Mesendoderm (in vitro differentiated cells): ENCODE results near the gene CMIP.

Experiments used
- DNase-seq: peaks from one replicate; pipeline ENCODE4 v3.0.0; 2013
- H2AK5ac ChIP-seq: 2 replicates; pipeline ENCODE4 v1.6.1; 2013; ENCODE audit warnings: low read length, inconsistent platforms
- H2BK120ac ChIP-seq: 2 replicates; pipeline ENCODE4 v1.6.1; 2013; ENCODE audit warnings: low read depth, mild to moderate bottlenecking, low read length, moderate library complexity, mixed read lengths
- H2BK15ac ChIP-seq: replicated peaks from 2 replicates; pipeline ENCODE4 v1.6.1; 2013; ENCODE audit warnings: low read depth, mild to moderate bottlenecking, moderate library complexity
- H2BK5ac ChIP-seq: 2 replicates; pipeline ENCODE4 v1.6.1; 2013; ENCODE audit warnings: low read length, inconsistent platforms
- H3K18ac ChIP-seq: 2 replicates; pipeline ENCODE4 v1.6.1; 2013; ENCODE audit warnings: mild to moderate bottlenecking, low read length, mixed read lengths
- H3K23ac ChIP-seq: one replicate; pipeline ENCODE4 v1.6.1; 2013; ENCODE audit warnings: low read length
- H3K27ac ChIP-seq: 2 replicates; pipeline ENCODE4 v1.5.1; 2013; ENCODE audit warnings: low read depth, mild to moderate bottlenecking, inconsistent platforms, low read length, moderate library complexity
- H3K27me3 ChIP-seq: 2 replicates; pipeline ENCODE4 v1.6.1; 2013; ENCODE audit warnings: low read length, control low read depth, mild to moderate bottlenecking, inconsistent platforms; ENCODE audit not compliant: insufficient read depth, poor library complexity
- H3K36me3 ChIP-seq: 2 replicates; pipeline ENCODE4 v1.6.1; 2013; ENCODE audit warnings: low read length, inconsistent platforms; ENCODE audit not compliant: control insufficient read depth, insufficient read depth
- H3K4ac ChIP-seq: one replicate; pipeline ENCODE4 v1.6.1; 2013; ENCODE audit warnings: low read depth, mild to moderate bottlenecking, low read length, moderate library complexity
- H3K4me1 ChIP-seq: 2 replicates; pipeline ENCODE4 v1.6.1; 2013; ENCODE audit warnings: low read depth, low read length, inconsistent platforms; ENCODE audit not compliant: control insufficient read depth
- H3K4me2 ChIP-seq: 2 replicates; pipeline ENCODE4 v1.6.1; 2013; ENCODE audit warnings: low read length
- H3K4me3 ChIP-seq: 2 replicates; pipeline ENCODE4 v1.5.1; 2013; ENCODE audit warnings: mild to moderate bottlenecking, low read length
- H3K56ac ChIP-seq: one replicate; pipeline ENCODE4 v1.6.1; 2013; ENCODE audit warnings: low read length
- H3K79me1 ChIP-seq: 2 replicates; pipeline ENCODE4 v1.6.1; 2013; ENCODE audit warnings: low read length, inconsistent platforms
- H3K79me2 ChIP-seq: 2 replicates; pipeline ENCODE4 v1.6.1; 2013; ENCODE audit warnings: mild to moderate bottlenecking, low read length; ENCODE audit not compliant: control insufficient read depth, insufficient read depth
- H3K9ac ChIP-seq: 2 replicates; pipeline ENCODE4 v1.6.1; 2013; ENCODE audit warnings: low read length, inconsistent platforms
- H4K5ac ChIP-seq: one replicate; pipeline ENCODE4 v1.6.1; 2013; ENCODE audit warnings: low read length
- H4K8ac ChIP-seq: one replicate; pipeline ENCODE4 v1.6.1; 2013; ENCODE audit warnings: low read depth, mild to moderate bottlenecking, control low read depth, low read length, moderate library complexity
- WGBS: extraction: QIAGEN DNeasy Blood & Tissue Kit; methylation state at CpG from one replicate; pipeline ENCODE4 v1.1.7; 2013; ENCODE audit warnings: low lambda C conversion rate, missing lambda C conversion rate; ENCODE audit not compliant: insufficient coverage; ENCODE audit errors: extremely low coverage; 5-methylcytosine and 5-hydroxymethylcytosine counted together

CMIP gene

DNA sequence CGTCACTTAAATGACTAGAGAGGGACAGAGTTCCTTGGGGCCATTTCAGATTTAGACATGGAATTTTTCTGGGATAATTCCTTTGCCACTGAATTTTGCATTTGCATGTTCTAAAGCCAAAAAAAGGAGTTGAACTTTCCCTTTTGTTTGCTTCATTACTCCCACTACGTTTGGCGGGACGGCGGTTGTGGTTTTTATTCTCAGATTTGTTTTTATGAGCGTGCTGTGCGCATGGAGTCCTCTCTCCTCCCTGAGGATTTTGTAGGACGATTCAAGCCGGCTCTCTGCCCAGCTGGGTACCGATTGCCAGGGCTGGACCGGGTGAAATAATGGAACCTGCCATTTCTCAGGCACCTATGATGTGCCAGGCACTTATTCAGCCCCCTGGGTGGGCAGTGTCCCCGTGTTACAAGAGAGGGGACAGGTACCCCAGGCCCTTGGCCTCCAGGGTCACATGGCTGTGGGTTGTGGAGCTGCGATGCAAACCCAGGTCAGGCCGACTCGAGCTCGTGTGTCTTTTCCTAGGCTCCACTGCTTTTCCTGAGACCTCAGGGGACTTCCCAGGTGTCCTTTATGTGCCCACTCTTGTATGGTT, 18.8 kb downstream of the CMIP start:
- H3K4me1 ChIP-seq: peaks cover 10% of the 10 kb centered on the region
- no peak overlapping the region for H3K4ac ChIP-seq
- H3K36me3 ChIP-seq: no peaks in the 10 kb centered on the region
- peaks cover 88% of the 10 kb centered on the region for H3K79me2 ChIP-seq
- H3K18ac ChIP-seq: no peak overlapping the region
- H4K5ac ChIP-seq: no peak overlapping the region
- no peak for DNase-seq
- H3K4me2 ChIP-seq: no peak overlapping the region
- no peak overlapping the region for H2BK5ac ChIP-seq
- no peak overlapping the region for H3K4me3 ChIP-seq
- H3K27ac ChIP-seq: no peak overlapping the region
- peaks cover 65% of the 10 kb centered on the region for H3K79me1 ChIP-seq
- no peak overlapping the region for H2BK15ac ChIP-seq
- no peaks in the 10 kb centered on the region for H3K27me3 ChIP-seq
- no peak overlapping the region for H3K23ac ChIP-seq
- WGBS: no CpG with 5 or more reads among the region's 16 CpGs
- H3K56ac ChIP-seq: no peak overlapping the region
- no peak overlapping the region for H2BK120ac ChIP-seq
- no peak overlapping the region for H4K8ac ChIP-seq
- H2AK5ac ChIP-seq: no peak overlapping the region
- H3K9ac ChIP-seq: no peak overlapping the region

- DNase-seq: no peak
- H2AK5ac ChIP-seq: no peak overlapping the region
- WGBS: no CpG with 5 or more reads among the region's 5 CpGs
- no peak overlapping the region for H3K27ac ChIP-seq
- no peak overlapping the region for H3K23ac ChIP-seq
- no peak overlapping the region for H2BK15ac ChIP-seq
- H3K4ac ChIP-seq: no peak overlapping the region
- peaks cover 10% of the 10 kb centered on the region for H3K4me1 ChIP-seq
- H2BK5ac ChIP-seq: no peak overlapping the region
- no peak overlapping the region for H3K18ac ChIP-seq
- no peak overlapping the region for H3K4me3 ChIP-seq
- H4K8ac ChIP-seq: no peak overlapping the region
- no peak overlapping the region for H3K4me2 ChIP-seq
- H3K27me3 ChIP-seq: no peaks in the 10 kb centered on the region
- no peak overlapping the region for H3K9ac ChIP-seq
- H2BK120ac ChIP-seq: no peak overlapping the region
- H3K36me3 ChIP-seq: no peaks in the 10 kb centered on the region
- H3K56ac ChIP-seq: no peak overlapping the region
- H3K79me1 ChIP-seq: peaks cover 67% of the 10 kb centered on the region
- H3K79me2 ChIP-seq: peaks cover 88% of the 10 kb centered on the region
- H4K5ac ChIP-seq: no peak overlapping the region
Observed at GRCh38 chr16:81464279-81464678, 19.7 kb downstream of the CMIP start.

DNA sequence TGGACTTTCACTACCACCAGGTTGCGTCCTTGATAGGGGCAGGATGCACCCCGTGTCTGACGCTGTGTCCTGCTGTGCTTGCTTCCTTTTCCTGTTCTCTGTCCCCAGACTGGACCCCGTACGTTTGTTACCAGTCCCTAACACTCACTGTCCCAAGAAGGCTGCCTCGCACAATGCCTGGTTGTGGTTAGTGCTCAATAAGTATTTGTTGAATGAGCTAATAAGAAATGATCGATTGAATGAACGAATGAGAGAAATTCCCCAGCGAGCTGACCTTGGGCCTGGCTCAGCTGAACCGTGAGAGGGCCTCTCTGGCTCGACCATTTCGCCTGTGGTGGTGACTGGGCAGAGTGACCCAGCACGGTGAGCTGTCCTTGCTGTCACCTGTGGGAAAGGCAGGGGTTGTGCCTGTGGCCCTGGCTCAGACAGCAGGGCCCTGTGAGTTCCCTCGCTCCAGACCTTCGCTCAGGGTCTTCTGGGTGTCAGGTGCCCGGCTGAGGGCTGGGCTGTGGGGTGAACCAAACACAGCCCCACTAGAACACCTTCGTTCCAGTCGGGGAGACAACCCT, 20.9 kb downstream of the CMIP start:
- Histone ChIP-seq H3K79me2 (peaks cover 79% of the 10 kb centered on the region), H4K5ac (no peak overlapping the region), H3K27me3 (no peaks in the 10 kb centered on the region), H3K4me1 (peaks cover 10% of the 10 kb centered on the region), H2BK5ac (no peak overlapping the region), H2BK120ac (no peak overlapping the region), H2AK5ac (no peak overlapping the region), H3K79me1 (peaks cover 59% of the 10 kb centered on the region), H3K36me3 (no peaks in the 10 kb centered on the region), H2BK15ac (no peak overlapping the region), H3K4me2 (no peak overlapping the region), H3K4me3 (no peak overlapping the region), H3K56ac (peak overlapping the region; percentile 45), H3K9ac (no peak overlapping the region), H3K4ac (no peak overlapping the region), H3K23ac (no peak overlapping the region), H4K8ac (no peak overlapping the region), H3K27ac (no peak overlapping the region), H3K18ac (no peak overlapping the region)
- WGBS: no CpG with 5 or more reads among the region's 18 CpGs
- no peak for DNase-seq

- no peak overlapping the region for H4K5ac ChIP-seq
Observed at GRCh38 chr16:81466356-81466980, 21.9 kb downstream of the CMIP start.

DNA sequence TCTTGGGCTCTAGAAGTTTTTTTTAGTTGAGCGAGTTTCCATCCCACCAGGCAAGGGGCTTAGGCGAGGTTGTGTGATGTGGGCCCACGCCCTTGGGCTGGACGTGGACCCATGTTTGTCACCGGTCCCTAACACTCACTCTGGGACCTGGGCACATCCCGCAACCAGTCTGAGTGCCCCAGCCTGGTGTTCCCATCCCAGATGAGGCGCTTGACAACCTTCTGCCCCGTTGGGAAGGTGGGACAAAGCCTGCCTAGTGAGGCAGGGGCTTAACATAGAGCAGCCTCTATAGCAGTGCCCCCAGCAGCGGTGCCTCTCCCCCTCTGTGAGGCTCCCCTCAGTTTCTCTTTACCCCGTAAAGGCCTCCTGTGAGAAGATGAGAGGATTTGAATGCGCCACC, 22.5 kb downstream of the CMIP start:
- H3K9ac ChIP-seq: no peak overlapping the region
- H3K4me3 ChIP-seq: no peak overlapping the region
- H3K18ac ChIP-seq: no peak overlapping the region
- H3K56ac ChIP-seq: no peak overlapping the region
- no peak overlapping the region for H3K4ac ChIP-seq
- H3K4me1 ChIP-seq: peaks cover 6% of the 10 kb centered on the region
- H2BK5ac ChIP-seq: no peak overlapping the region
- no peak overlapping the region for H2BK120ac ChIP-seq
- H3K36me3 ChIP-seq: no peaks in the 10 kb centered on the region
- DNase-seq: no peak
- H3K79me2 ChIP-seq: peaks cover 73% of the 10 kb centered on the region
- H3K79me1 ChIP-seq: peaks cover 56% of the 10 kb centered on the region
- no peak overlapping the region for H2AK5ac ChIP-seq
- H3K4me2 ChIP-seq: no peak overlapping the region
- H3K27me3 ChIP-seq: no peaks in the 10 kb centered on the region
- H4K5ac ChIP-seq: no peak overlapping the region
- no CpG with 5 or more reads among the region's 11 CpGs for WGBS
- no peak overlapping the region for H4K8ac ChIP-seq
- H2BK15ac ChIP-seq: no peak overlapping the region
- no peak overlapping the region for H3K23ac ChIP-seq
- no peak overlapping the region for H3K27ac ChIP-seq

More at GRCh38 chr16:81466356-81466980, 21.9 kb downstream of the CMIP start:
- Histone ChIP-seq H3K79me1 (peaks cover 57% of the 10 kb centered on the region), H3K18ac (no peak overlapping the region), H3K56ac (no peak overlapping the region), H2BK15ac (no peak overlapping the region), H2AK5ac (no peak overlapping the region), H3K27ac (no peak overlapping the region), H3K4me3 (no peak overlapping the region), H3K23ac (no peak overlapping the region), H3K4ac (no peak overlapping the region), H2BK120ac (no peak overlapping the region), H3K9ac (no peak overlapping the region), H4K8ac (no peak overlapping the region), H3K4me1 (peaks cover 8% of the 10 kb centered on the region), H3K79me2 (peaks cover 74% of the 10 kb centered on the region), H3K36me3 (no peaks in the 10 kb centered on the region), H3K4me2 (no peak overlapping the region), H2BK5ac (no peak overlapping the region), H3K27me3 (no peaks in the 10 kb centered on the region)
- DNase-seq: no peak
- WGBS: no CpG with 5 or more reads among the region's 7 CpGs
